Islet of Langerhans (tissue), 1 donor: ENCODE measurements around the gene SLC8A2.
"Not testable (repeated sequence)": the region's sequence is repeated elsewhere in the genome, so short reads cannot be mapped to it uniquely, and the experiment has no call there.

ENCODE experiments used
- FAIRE-seq: peaks from one replicate; lab custom pipeline; 2011; peaks lifted over from hg19 to GRCh38; lab: Jason Lieb, UNC

Gene SLC8A2

GRCh38 chr19:47487551-47488515 lies 16.1 kb upstream of the SLC8A2 start:
- FAIRE-seq: no peak

- FAIRE-seq: no peak
These were observed 15.2 kb upstream of the SLC8A2 start for GRCh38 chr19:47486900-47487299.

GRCh38 chr19:47486220-47486619 lies 14.5 kb upstream of the SLC8A2 start:
- FAIRE-seq: not testable (repeated sequence)

- FAIRE-seq: no peak
These were observed 13.5 kb upstream of the SLC8A2 start for GRCh38 chr19:47485210-47485609.

GRCh38 chr19:47483800-47484690 lies 12.4 kb upstream of the SLC8A2 start, which contains the start of gene KPTN:
Gene KPTN (minus strand): TSS chr19:47484219. CDS start chr19:47484160, 59 bp downstream.
- FAIRE-seq: no peak

- FAIRE-seq: no peak
These were observed 11.5 kb upstream of the SLC8A2 start for GRCh38 chr19:47483200-47483599.

GRCh38 chr19:47481460-47482052 lies 9.9 kb upstream of the SLC8A2 start:
- FAIRE-seq: no peak

GRCh38 chr19:47480658-47481057 lies 9.0 kb upstream of the SLC8A2 start:
- FAIRE-seq: no peak

- no peak for FAIRE-seq
These were observed 8.2 kb upstream of the SLC8A2 start for GRCh38 chr19:47479701-47480503.

- FAIRE-seq: no peak
These were observed 4.8 kb upstream of the SLC8A2 start for GRCh38 chr19:47476438-47476972.

- no peak for FAIRE-seq
These were observed 3.8 kb upstream of the SLC8A2 start for GRCh38 chr19:47475465-47475864.

GRCh38 chr19:47473336-47473735 lies 1.6 kb upstream of the SLC8A2 start:
- no peak for FAIRE-seq

GRCh38 chr19:47471381-47471732 lies 336 bp downstream of the SLC8A2 start:
- FAIRE-seq: no peak

GRCh38 chr19:47470447-47471195 lies 1.1 kb downstream of the SLC8A2 start:
- FAIRE-seq: no peak

GRCh38 chr19:47469719-47470118 lies 2.0 kb downstream of the SLC8A2 start:
- FAIRE-seq: no peak

GRCh38 chr19:47469363-47469700 lies 2.4 kb downstream of the SLC8A2 start:
- FAIRE-seq: no peak

GRCh38 chr19:47467914-47468313 lies 3.8 kb downstream of the SLC8A2 start:
- no peak for FAIRE-seq

- FAIRE-seq: no peak
These were observed 5.7 kb downstream of the SLC8A2 start for GRCh38 chr19:47465957-47466356.

- no peak for FAIRE-seq
These were observed 6.8 kb downstream of the SLC8A2 start for GRCh38 chr19:47464675-47465419.

GRCh38 chr19:47461876-47462275 lies 9.8 kb downstream of the SLC8A2 start:
- no peak for FAIRE-seq
